ENCODE measurements around the gene ST6GALNAC4.

The ST6GALNAC4 gene

DNA sequence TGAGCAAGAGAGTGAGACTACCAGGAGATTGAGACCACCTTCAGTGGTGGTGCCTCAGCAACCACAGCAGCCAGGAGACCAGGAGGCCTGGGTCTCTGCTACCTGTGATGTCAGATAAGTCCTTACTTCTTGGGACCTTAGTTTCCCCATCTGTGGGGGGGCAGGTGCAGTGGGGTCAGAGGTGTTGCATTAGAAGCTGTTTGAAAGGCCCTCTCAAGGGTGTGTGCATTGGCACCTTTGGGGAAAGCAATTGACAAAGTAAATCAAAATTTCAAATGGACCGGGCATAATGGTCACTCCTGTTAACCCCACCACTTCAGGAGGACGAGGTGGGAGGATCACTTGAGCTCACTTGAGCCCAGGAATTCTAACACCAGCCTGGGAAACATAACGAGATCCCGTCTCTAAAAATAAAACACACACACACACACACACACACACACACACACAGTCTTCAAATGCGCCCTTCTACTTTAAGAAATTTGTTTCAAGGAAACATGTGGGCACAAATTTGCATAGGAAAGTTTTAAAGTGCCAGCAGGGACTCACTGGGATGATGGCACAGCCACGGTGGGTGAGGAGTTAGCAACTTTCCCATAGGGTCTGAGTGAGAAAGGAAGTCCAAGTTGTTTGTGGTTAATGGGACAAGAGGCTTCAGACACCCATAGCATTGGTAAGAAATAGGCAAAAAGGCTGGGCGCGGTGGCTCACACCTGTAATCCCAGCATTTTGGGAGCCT is 38.0 kb downstream of the ST6GALNAC4 start:
- H3K36me3 ChIP-seq (ENCODE audit: control insufficient read depth in 5 of 5, insufficient read depth in 5 of 5, low read length in 5 of 5), result peaks cover 0 to 3% (median 0%) of the 10 kb centered on the region in 5 donors
- no peak overlapping the region for H3K4me3 ChIP-seq (ENCODE audit: low read depth in 1 of 5, low read length in 5 of 5)
- H3K27me3 ChIP-seq (ENCODE audit: control insufficient read depth in 5 of 5, insufficient read depth in 4 of 5, low read length in 5 of 5), result no peaks in the 10 kb centered on the region
- H3K4me1 ChIP-seq (ENCODE audit: control insufficient read depth in 5 of 5, insufficient read depth in 5 of 5, low read length in 5 of 5), result peaks cover 3 to 53% (median 50%) of the 10 kb centered on the region in 5 donors
- no peak overlapping the region for H3K27ac ChIP-seq (ENCODE audit: low read depth, low read length)
- no peak overlapping the region for H3K9ac ChIP-seq (ENCODE audit: low read length in 5 of 5)
- H3K9me3 ChIP-seq (ENCODE audit: control insufficient read depth in 5 of 5, low read length in 5 of 5), result no peaks in the 10 kb centered on the region

DNA sequence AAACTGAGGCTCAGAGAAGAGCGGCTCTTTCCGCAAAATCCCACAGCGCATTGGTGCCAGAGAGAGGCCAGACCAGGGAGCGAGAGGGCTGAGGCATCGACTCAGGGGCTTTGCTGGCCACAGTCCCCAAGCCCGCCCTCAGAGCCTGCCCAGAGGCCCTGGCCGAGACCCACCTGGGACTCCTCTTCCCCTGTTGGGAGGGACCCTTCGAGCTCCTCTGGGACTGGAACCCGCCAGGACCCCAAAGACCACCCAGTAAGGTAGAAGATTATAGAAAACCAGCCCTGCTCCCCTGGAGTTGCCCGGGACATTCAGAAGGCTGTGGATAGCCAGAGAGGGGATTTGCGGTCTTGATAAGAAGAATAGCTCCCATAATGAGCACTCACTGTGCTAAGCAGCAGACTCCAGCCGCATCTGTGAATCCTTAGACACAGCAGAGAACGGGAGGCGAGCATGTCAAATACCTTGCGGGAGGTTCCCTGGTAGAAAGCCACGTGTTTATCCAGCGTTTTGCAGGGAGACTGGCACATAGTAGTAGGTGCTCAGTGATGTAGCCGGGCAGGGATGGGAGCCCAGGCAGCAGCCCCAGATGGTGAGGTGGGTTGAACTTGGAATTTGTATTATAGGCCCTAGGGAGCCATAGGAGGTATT is 38.7 kb downstream of the ST6GALNAC4 start:
- Histone ChIP-seq H3K27me3 (ENCODE audit: control insufficient read depth in 5 of 5, insufficient read depth in 4 of 5, low read length in 5 of 5) (no peaks in the 10 kb centered on the region), H3K9me3 (ENCODE audit: control insufficient read depth in 5 of 5, low read length in 5 of 5) (no peaks in the 10 kb centered on the region), H3K27ac (ENCODE audit: low read depth, low read length) (peak overlapping the region; percentile 46), H3K4me1 (ENCODE audit: control insufficient read depth in 5 of 5, insufficient read depth in 5 of 5, low read length in 5 of 5) (peaks cover 3 to 58% (median 56%) of the 10 kb centered on the region in 5 donors), H3K36me3 (ENCODE audit: control insufficient read depth in 5 of 5, insufficient read depth in 5 of 5, low read length in 5 of 5) (peaks cover 0 to 5% (median 0%) of the 10 kb centered on the region in 5 donors), H3K4me3 (ENCODE audit: low read depth in 1 of 5, low read length in 5 of 5) (peak overlapping the region; percentile 71 to 78 (median 75)), H3K9ac (ENCODE audit: low read length in 5 of 5) (peak overlapping the region in 4 of 5 donors; percentile 43 to 80 (median 62))

DNA sequence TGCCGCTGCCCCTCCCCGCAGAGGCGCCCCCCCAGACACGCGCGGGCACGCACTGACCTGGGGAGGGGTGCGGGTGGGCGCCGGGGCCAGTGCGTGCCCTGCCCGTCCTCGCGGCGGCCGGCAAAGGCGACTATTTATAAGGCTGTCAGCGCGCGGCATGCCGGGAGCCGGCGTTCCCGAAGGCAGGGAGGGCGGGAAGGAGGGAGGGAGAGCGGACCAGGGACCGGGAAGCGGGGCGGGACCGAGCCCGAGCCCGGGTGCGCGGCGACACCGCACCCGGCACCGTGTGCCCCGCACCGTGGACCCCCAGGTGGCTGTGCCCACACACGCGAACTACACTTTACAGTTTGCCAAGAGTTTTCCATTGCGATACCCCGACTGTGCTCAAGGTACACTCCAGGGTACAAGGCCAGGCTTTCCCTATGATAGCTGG is 39.3 kb downstream of the ST6GALNAC4 start, which contains the start of gene AK1:
TSS of gene AK1 (minus strand) at position 110 of the 433 bp plus-strand sequence. CDS start 3,058 bp downstream, outside the sequence.
- H3K9me3 ChIP-seq (ENCODE audit: control insufficient read depth in 5 of 5, low read length in 5 of 5), result no peaks in the 10 kb centered on the region
- peak within 1 kb of the TSS; percentile 26 to 82 (median 65) for H3K9ac ChIP-seq (ENCODE audit: low read length in 5 of 5)
- peak within 1 kb of the TSS; percentile 46 for H3K27ac ChIP-seq (ENCODE audit: low read depth, low read length)
- peaks cover 0 to 7% (median 4%) of the 10 kb centered on the region in 5 donors for H3K36me3 ChIP-seq (ENCODE audit: control insufficient read depth in 5 of 5, insufficient read depth in 5 of 5, low read length in 5 of 5)
- H3K27me3 ChIP-seq (ENCODE audit: control insufficient read depth in 5 of 5, insufficient read depth in 4 of 5, low read length in 5 of 5), result no peaks in the 10 kb centered on the region
- H3K4me3 ChIP-seq (ENCODE audit: low read depth in 1 of 5, low read length in 5 of 5), result peak within 1 kb of the TSS; percentile 71 to 78 (median 75)
- peaks cover 3 to 53% (median 51%) of the 10 kb centered on the region in 5 donors for H3K4me1 ChIP-seq (ENCODE audit: control insufficient read depth in 5 of 5, insufficient read depth in 5 of 5, low read length in 5 of 5)

GRCh38 chr9:127876764-127877562 is 39.9 kb downstream of the ST6GALNAC4 start:
- Histone ChIP-seq H3K27me3 (ENCODE audit: control insufficient read depth in 5 of 5, insufficient read depth in 4 of 5, low read length in 5 of 5) (no peaks in the 10 kb centered on the region), H3K4me3 (ENCODE audit: low read depth in 1 of 5, low read length in 5 of 5) (peak overlapping the region; percentile 35 to 75 (median 71)), H3K4me1 (ENCODE audit: control insufficient read depth in 5 of 5, insufficient read depth in 5 of 5, low read length in 5 of 5) (peaks cover 3 to 49% (median 48%) of the 10 kb centered on the region in 5 donors), H3K27ac (ENCODE audit: low read depth, low read length) (peak overlapping the region; percentile 46), H3K36me3 (ENCODE audit: control insufficient read depth in 5 of 5, insufficient read depth in 5 of 5, low read length in 5 of 5) (peaks cover 0 to 12% (median 8%) of the 10 kb centered on the region in 5 donors), H3K9me3 (ENCODE audit: control insufficient read depth in 5 of 5, low read length in 5 of 5) (no peaks in the 10 kb centered on the region), H3K9ac (ENCODE audit: low read length in 5 of 5) (peak overlapping the region; percentile 26 to 82 (median 65))

DNA sequence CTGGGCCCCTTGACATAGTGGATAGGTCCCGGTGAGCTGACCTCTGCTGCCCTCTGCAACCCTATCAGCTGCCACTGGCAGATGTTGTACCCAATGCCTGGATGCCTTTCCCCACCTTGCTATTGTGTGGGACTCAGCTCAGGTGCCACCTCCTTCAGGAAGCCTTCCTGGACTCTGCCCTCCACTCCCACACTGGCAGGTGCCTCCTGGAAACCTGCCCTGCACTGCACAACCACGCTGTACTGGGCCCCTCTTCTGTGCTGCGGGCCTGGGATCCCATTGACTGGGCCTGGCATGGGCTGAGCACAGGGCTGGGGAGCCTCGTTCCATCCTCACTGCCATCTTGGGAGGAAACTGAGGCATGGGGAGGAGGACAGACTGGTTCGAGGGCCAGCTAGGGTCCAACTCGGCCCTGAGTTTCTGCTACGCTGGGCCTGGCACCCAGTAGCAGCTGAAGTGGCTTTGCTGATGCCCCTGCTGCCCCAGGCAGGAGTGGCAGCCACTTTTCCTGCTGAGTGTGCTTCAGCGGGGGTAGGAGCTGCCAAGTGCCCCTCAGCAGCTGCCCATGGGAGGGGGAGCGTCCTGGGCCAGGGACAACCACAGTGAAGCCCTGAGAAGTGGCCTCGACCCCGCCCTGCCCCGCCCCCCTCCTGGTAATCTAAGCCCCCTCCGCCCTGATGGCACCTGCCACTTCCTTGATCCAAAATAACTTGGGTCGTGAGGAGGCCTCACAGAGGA is 40.6 kb downstream of the ST6GALNAC4 start:
- Histone ChIP-seq H3K9me3 (ENCODE audit: control insufficient read depth in 5 of 5, low read length in 5 of 5) (no peaks in the 10 kb centered on the region), H3K36me3 (ENCODE audit: control insufficient read depth in 5 of 5, insufficient read depth in 5 of 5, low read length in 5 of 5) (peaks cover 0 to 20% (median 10%) of the 10 kb centered on the region in 5 donors), H3K27ac (ENCODE audit: low read depth, low read length) (peak overlapping the region; percentile 46), H3K27me3 (ENCODE audit: control insufficient read depth in 5 of 5, insufficient read depth in 4 of 5, low read length in 5 of 5) (no peaks in the 10 kb centered on the region), H3K4me3 (ENCODE audit: low read depth in 1 of 5, low read length in 5 of 5) (peak overlapping the region in 3 of 5 donors; percentile 39 to 73 (median 61)), H3K9ac (ENCODE audit: low read length in 5 of 5) (peak overlapping the region in 2 of 5 donors; percentile 31 to 82), H3K4me1 (ENCODE audit: control insufficient read depth in 5 of 5, insufficient read depth in 5 of 5, low read length in 5 of 5) (peaks cover 3 to 49% (median 48%) of the 10 kb centered on the region in 5 donors)

DNA sequence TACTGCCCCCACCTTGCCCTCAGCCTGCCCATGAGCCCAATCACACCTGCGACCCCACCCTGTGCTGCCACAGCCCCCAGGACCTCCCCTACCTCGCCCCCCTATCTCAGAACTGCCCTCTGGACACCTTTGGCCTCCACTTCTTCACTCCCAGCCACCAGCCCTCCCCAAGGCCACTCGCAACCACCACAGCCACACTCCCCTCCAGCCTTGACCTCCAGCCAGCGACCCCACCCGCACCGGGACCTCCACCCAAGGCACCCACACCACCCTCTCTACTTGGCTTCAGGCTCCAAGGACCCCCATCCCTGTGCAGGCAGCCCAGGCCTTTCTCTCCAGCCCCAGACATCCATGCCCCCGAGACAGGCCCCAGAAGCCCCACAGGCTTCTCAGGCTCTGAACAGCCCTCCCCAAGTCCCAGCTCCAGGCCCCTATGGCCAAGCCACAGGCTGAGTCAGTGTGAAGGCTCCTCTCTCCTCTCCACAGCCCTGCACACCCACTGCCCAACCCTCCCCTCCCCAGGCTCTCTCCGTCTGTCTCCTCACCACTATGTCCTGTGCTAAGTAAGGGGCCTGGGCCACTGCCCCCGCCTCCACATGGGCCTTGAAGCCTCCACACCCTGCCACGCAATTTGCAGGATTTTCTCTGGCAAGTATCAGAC is 41.4 kb downstream of the ST6GALNAC4 start:
- Histone ChIP-seq H3K27me3 (ENCODE audit: control insufficient read depth in 5 of 5, insufficient read depth in 4 of 5, low read length in 5 of 5) (no peaks in the 10 kb centered on the region), H3K4me3 (ENCODE audit: low read depth in 1 of 5, low read length in 5 of 5) (peak overlapping the region in 2 of 5 donors; percentile 3 to 39), H3K27ac (ENCODE audit: low read depth, low read length) (no peak overlapping the region), H3K4me1 (ENCODE audit: control insufficient read depth in 5 of 5, insufficient read depth in 5 of 5, low read length in 5 of 5) (peaks cover 3 to 49% (median 48%) of the 10 kb centered on the region in 5 donors), H3K9me3 (ENCODE audit: control insufficient read depth in 5 of 5, low read length in 5 of 5) (no peaks in the 10 kb centered on the region), H3K36me3 (ENCODE audit: control insufficient read depth in 5 of 5, insufficient read depth in 5 of 5, low read length in 5 of 5) (peaks cover 0 to 27% (median 17%) of the 10 kb centered on the region in 5 donors), H3K9ac (ENCODE audit: low read length in 5 of 5) (peak overlapping the region in 3 of 5 donors; percentile 15 to 31 (median 28))

- H3K36me3 ChIP-seq (ENCODE audit: control insufficient read depth in 5 of 5, insufficient read depth in 5 of 5, low read length in 5 of 5), result peaks cover 0 to 29% (median 19%) of the 10 kb centered on the region in 5 donors
- H3K9ac ChIP-seq (ENCODE audit: low read length in 5 of 5), result peak overlapping the region in 3 of 5 donors; percentile 31 to 49 (median 49)
- no peaks in the 10 kb centered on the region for H3K27me3 ChIP-seq (ENCODE audit: control insufficient read depth in 5 of 5, insufficient read depth in 4 of 5, low read length in 5 of 5)
- H3K4me1 ChIP-seq (ENCODE audit: control insufficient read depth in 5 of 5, insufficient read depth in 5 of 5, low read length in 5 of 5), result peaks cover 3 to 52% (median 51%) of the 10 kb centered on the region in 5 donors
- H3K9me3 ChIP-seq (ENCODE audit: control insufficient read depth in 5 of 5, low read length in 5 of 5), result no peaks in the 10 kb centered on the region
- H3K4me3 ChIP-seq (ENCODE audit: low read depth in 1 of 5, low read length in 5 of 5), result peak overlapping the region in 1 of 5 donors; percentile 17
- no peak overlapping the region for H3K27ac ChIP-seq (ENCODE audit: low read depth, low read length)
These were observed 42.3 kb downstream of the ST6GALNAC4 start for GRCh38 chr9:127874301-127875221.

GRCh38 chr9:127873886-127874285 is 43.0 kb downstream of the ST6GALNAC4 start:
- Histone ChIP-seq H3K4me3 (ENCODE audit: low read depth in 1 of 5, low read length in 5 of 5) (peak overlapping the region in 1 of 5 donors; percentile 17), H3K27me3 (ENCODE audit: control insufficient read depth in 5 of 5, insufficient read depth in 4 of 5, low read length in 5 of 5) (no peaks in the 10 kb centered on the region), H3K4me1 (ENCODE audit: control insufficient read depth in 5 of 5, insufficient read depth in 5 of 5, low read length in 5 of 5) (peaks cover 3 to 58% (median 54%) of the 10 kb centered on the region in 5 donors), H3K27ac (ENCODE audit: low read depth, low read length) (no peak overlapping the region), H3K9me3 (ENCODE audit: control insufficient read depth in 5 of 5, low read length in 5 of 5) (no peaks in the 10 kb centered on the region), H3K36me3 (ENCODE audit: control insufficient read depth in 5 of 5, insufficient read depth in 5 of 5, low read length in 5 of 5) (peaks cover 0 to 29% (median 21%) of the 10 kb centered on the region in 5 donors), H3K9ac (ENCODE audit: low read length in 5 of 5) (peak overlapping the region in 2 of 5 donors; percentile 31 to 49)

All from subcutaneous abdominal adipose tissue (tissue), 5 donors.